Measurements from ENCODE around the gene PDCD2L.

PDCD2L gene

DNA sequence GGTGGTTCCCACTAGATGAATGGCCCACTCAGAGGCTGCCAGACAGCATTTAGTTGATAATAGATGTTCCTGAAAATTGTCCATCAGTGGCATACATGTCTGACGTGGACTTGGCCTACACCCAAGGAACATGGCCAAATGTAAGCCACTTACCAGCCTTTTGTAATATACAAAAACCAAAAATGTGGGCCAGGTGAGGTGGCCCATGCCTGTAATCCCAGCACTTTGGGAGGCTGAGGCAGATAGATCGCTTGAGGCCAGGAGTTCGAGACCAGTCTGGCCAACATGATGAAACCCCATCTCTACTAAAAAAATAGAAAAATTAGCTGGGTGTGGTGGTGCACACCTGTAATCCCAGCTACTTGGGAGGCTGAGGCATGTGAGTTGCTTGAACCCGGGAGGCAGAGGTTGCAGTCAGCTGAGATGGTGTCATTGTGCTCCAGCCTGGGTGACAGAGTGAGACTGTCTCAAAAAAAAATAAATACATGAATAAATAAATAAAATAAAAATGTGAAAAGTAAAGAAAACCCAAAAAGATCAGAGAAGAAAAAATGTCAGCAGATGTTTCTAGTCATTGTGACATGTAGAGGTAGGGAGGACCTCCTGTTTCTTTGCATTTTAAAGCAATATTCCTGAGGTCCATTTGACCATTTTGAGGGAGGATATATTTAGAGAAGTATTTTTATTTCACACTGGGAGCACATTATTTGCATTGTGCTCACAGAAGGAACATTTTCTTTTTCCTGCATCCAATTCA is 70.2 kb downstream of the PDCD2L start:
- DNase-seq = peak; percentile 44

DNA sequence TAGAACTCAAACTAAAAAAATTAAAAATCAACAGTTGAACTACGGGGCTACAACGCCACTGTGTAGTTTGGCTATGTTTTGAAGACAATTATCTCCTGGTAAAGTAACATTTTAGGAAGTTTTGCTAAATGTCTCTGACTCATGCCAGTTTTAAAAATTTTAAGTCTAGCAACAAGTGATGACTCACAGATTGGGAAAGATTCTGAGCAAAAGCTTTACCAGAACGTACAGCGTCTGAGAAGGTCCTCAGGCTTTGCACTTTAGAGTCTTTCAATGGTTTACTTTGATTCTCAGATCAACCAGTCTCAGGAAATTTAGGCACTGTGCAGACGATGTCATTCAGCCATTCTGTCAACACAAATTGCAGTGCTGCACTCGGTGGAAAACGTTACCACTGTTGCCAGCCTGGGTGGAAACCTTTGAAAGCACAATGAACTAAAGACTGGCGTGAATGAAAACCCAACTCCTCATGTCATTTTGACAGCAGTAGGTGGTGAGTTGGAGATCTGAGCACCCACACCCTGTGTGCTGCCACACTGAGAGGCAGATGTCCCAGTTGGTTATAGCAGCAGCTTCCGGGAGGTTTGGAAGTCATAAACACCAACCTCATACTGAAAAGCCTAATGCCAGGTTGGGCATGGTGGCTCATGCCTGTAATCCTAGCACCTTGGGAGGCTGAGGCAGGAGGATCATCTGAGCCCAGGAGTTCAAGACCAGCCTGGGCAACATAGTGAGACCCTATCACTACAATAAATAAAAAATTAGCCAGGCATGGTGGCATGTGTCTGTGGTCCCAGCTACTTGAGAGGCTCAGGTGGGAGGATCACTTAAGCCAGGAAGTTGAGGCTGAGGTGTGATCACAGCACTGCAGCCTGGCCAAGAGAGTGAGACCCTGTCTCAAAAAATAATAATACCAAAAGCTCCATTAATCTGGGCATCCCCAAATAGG is 71.1 kb downstream of the PDCD2L start:
- no peak for DNase-seq

All from NCI-H2029 treated with DMSO at 0.1 percent for 48 hours (cell line).